ENCODE measurements around the gene PRR23E.

Gene PRR23E

DNA sequence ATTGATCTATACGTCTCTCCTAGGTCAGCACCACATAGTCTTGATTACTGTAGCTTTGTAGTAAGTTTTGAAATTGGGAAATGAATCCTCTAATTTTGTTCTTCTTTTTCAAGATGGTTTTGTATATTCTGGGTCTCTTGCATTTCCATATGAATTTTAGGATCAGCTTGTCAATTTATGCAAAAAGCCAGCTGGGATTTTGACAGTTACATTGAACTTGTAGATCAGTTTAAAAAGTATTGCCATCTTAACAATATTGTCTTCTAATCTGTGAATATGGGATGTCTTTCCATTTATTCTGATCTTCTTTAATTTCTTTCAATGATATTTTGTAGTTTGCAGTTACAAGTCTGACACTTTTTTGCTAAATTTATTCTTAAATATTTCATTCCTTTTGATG is 5.6 kb upstream of the PRR23E start:
- no peak for DNase-seq
- in situ Hi-C loops (cut with HindIII; ENCODE audit: low pct_ligation_motif_present, low sequenced_read_pairs) = no loop called here
- no peaks in the 10 kb centered on the region for H3K27me3 ChIP-seq (replicated peaks)
- H3K4me3 ChIP-seq (ENCODE audit: low read depth, low read length) = no peak overlapping the region
- no peaks in the 10 kb centered on the region for H3K36me3 ChIP-seq (replicated peaks)
- no peak overlapping the region for H3K27ac ChIP-seq
- TF ChIP-seq, protein P1, sequence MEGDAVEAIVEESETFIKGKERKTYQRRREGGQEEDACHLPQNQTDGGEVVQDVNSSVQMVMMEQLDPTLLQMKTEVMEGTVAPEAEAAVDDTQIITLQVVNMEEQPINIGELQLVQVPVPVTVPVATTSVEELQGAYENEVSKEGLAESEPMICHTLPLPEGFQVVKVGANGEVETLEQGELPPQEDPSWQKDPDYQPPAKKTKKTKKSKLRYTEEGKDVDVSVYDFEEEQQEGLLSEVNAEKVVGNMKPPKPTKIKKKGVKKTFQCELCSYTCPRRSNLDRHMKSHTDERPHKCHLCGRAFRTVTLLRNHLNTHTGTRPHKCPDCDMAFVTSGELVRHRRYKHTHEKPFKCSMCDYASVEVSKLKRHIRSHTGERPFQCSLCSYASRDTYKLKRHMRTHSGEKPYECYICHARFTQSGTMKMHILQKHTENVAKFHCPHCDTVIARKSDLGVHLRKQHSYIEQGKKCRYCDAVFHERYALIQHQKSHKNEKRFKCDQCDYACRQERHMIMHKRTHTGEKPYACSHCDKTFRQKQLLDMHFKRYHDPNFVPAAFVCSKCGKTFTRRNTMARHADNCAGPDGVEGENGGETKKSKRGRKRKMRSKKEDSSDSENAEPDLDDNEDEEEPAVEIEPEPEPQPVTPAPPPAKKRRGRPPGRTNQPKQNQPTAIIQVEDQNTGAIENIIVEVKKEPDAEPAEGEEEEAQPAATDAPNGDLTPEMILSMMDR (IDR thresholded peaks at IDR 0.05; ENCODE audit: low read depth, low read length, missing control alignments) = no peak

DNA sequence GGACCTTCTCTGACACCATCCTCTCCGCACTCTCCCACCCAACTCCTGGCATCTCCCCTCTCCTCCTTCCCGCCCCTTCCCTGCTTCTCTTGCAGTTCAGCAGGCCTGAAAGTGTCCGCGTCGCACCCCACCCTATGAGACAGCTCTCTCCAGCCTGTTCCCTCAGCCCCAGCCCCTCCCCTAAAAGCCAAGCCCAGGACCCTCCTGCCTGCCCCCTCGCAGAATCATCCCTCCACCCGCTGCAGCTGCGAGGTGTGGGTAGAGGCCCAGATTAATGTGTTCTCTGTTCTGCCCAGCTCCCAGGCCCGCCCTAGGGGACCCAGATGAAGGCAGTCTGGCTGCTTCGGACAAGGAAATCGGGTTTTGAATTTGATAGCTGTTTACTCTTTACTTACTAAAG is 410 bp downstream of the PRR23E start:
- Histone ChIP-seq H3K4me3 (ENCODE audit: low read depth, low read length) (no peak overlapping the region), H3K27ac (no peak overlapping the region), H3K27me3 (replicated peaks) (no peaks in the 10 kb centered on the region), H3K36me3 (replicated peaks) (no peaks in the 10 kb centered on the region)
- in situ Hi-C loops (cut with HindIII; ENCODE audit: low pct_ligation_motif_present, low sequenced_read_pairs) = no loop called here
- TF ChIP-seq, protein P1 (IDR thresholded peaks at IDR 0.05; ENCODE audit: low read depth, low read length, missing control alignments) = no peak
- no peak for DNase-seq

DNA sequence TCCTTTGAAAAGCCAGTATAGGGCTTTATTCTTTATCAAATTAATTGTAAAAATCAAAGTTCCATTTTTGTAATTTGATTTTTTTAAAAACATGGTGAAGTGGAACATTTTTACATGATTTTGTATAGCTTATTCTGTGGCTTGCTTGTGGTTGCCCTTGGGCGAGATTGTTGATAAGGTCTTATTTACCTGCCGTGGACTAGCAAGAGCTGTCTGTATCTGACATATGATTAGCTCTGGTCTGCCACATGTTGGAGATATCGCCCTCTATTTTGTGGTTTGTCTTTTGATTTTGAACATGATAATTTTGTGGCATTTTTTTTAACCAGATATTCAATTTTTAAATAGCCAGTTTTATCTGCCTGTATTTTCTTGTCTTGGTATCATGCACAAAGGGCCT is 844 bp downstream of the PRR23E start:
- no peak for DNase-seq
- TF ChIP-seq, protein P1 (IDR thresholded peaks at IDR 0.05; ENCODE audit: low read depth, low read length, missing control alignments) = no peak
- H3K36me3 ChIP-seq (replicated peaks) = no peaks in the 10 kb centered on the region
- no peak overlapping the region for H3K27ac ChIP-seq
- in situ Hi-C loops (cut with HindIII; ENCODE audit: low pct_ligation_motif_present, low sequenced_read_pairs) = no loop called here
- no peak overlapping the region for H3K4me3 ChIP-seq (ENCODE audit: low read depth, low read length)
- no peaks in the 10 kb centered on the region for H3K27me3 ChIP-seq (replicated peaks)

DNA sequence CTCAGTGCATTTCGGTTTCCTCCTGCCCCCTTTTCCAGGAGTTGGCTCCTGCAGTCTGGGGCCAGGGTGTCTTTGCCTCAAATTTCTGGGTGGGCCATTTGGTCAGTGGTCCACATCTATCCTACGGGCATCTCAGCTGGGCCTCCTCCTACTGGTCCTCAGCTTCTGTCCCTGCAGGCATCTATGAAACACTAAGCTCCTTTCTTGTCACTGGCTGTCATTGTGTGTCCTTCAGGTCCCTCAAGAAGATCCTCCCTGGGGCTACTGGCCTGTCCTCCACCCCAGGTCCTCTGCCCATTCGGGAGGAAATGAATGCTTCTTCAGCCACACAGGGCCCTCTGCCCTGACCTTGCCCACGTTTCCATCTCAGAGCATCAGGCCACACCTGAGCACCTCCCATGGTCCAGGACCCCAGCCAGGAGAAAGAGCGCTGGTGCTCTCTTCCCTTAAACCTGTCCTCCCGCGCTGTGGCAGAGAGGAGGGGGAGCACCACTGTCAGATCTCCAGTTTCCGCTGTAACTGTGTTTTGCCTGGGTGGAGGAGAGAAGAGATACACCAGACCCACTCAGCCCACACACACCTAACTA is 1.8 kb downstream of the PRR23E start:
- DNase-seq = no peak
- no peaks in the 10 kb centered on the region for H3K36me3 ChIP-seq (replicated peaks)
- TF ChIP-seq, protein P1 (IDR thresholded peaks at IDR 0.05; ENCODE audit: low read depth, low read length, missing control alignments) = no peak
- in situ Hi-C loops (cut with HindIII; ENCODE audit: low pct_ligation_motif_present, low sequenced_read_pairs) = no loop called here
- no peaks in the 10 kb centered on the region for H3K27me3 ChIP-seq (replicated peaks)
- no peak overlapping the region for H3K27ac ChIP-seq
- H3K4me3 ChIP-seq (ENCODE audit: low read depth, low read length) = no peak overlapping the region

DNA sequence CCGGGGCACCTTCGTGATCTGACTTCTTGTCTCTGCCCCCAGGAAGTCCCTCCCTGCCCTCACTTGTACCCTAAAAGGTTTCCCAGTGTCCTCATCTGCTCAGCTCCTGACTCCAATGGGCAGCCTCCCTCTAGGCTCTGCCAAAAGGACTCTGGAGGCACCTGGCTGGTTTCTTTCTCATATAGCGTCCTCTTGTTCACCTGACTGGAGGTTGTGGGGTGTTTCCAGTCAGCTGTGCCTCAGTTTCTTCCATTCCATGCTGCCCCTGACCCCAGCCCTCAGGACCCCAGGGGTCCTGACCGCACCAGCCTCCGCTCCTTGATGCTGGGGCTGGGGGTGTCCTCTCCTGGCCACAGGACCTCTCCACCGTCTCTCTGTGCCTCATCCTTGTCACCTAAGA is 2.5 kb downstream of the PRR23E start:
- Histone ChIP-seq H3K4me3 (ENCODE audit: low read depth, low read length) (no peak overlapping the region), H3K36me3 (replicated peaks) (no peaks in the 10 kb centered on the region), H3K27me3 (replicated peaks) (no peaks in the 10 kb centered on the region), H3K27ac (no peak overlapping the region)
- in situ Hi-C loops (cut with HindIII; ENCODE audit: low pct_ligation_motif_present, low sequenced_read_pairs) = no loop called here
- DNase-seq = no peak
- TF ChIP-seq, protein P1 (IDR thresholded peaks at IDR 0.05; ENCODE audit: low read depth, low read length, missing control alignments) = no peak

DNA sequence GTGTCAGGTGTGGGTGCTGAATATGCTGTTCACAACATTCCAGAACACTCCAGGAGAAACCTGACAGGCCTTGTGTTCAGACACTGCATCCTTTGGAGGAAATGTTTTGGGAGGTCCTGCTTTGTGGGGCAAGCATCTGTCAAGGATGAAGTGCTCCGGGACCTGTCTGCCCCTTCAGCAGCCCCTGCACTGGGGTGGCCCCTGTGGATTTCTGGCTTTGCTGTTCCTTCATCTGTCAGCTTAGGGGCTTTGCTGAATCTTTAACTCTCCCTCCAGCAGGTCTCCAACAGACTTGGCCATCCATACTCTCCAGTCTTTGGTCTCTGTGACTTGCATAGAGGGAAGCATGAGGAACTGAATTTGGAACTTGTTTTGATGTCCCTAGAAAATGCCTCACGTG is 3.1 kb downstream of the PRR23E start:
- in situ Hi-C loops (cut with HindIII; ENCODE audit: low pct_ligation_motif_present, low sequenced_read_pairs) = no loop called here
- H3K36me3 ChIP-seq (replicated peaks) = no peaks in the 10 kb centered on the region
- H3K4me3 ChIP-seq (ENCODE audit: low read depth, low read length) = no peak overlapping the region
- H3K27me3 ChIP-seq (replicated peaks) = no peaks in the 10 kb centered on the region
- DNase-seq = no peak
- TF ChIP-seq, protein P1 (IDR thresholded peaks at IDR 0.05; ENCODE audit: low read depth, low read length, missing control alignments) = no peak
- H3K27ac ChIP-seq = no peak overlapping the region
